Measurements from ENCODE around the gene NUP62CL.
A peak's percentile ranks its signal among the peaks of the same experiment; 100 is the strongest.
"Not testable (repeated sequence)": the region's sequence is repeated elsewhere in the genome, so short reads cannot be mapped to it uniquely, and the experiment has no call there.

NUP62CL gene

GRCh38 chrX:107205770-107206696 lies at the start of gene NUP62CL, which contains the start of gene DNAAF6:
Gene NUP62CL, minus strand, starts transcription at chrX:107206433. Its CDS starts 31,287 bp downstream, at chrX:107175146.
Gene DNAAF6, plus strand, starts transcription at chrX:107206611. Its CDS starts 6,265 bp downstream, at chrX:107212876.
- peak; percentile 47 to 55 (median 54) for DNase-seq (ENCODE audit: low read depth in 2 of 3, low spot score in 1 of 3)

GRCh38 chrX:107228486-107228819 lies 22.2 kb upstream of the NUP62CL start:
- no peak for DNase-seq (ENCODE audit: low read depth in 2 of 3, low spot score in 1 of 3)

GRCh38 chrX:107227780-107228485 lies 21.7 kb upstream of the NUP62CL start:
- no peak for DNase-seq (ENCODE audit: low read depth in 2 of 3, low spot score in 1 of 3)

GRCh38 chrX:107226757-107227156 lies 20.5 kb upstream of the NUP62CL start:
- DNase-seq (ENCODE audit: low read depth in 2 of 3, low spot score in 1 of 3), result no peak

- DNase-seq (ENCODE audit: low read depth in 2 of 3, low spot score in 1 of 3), result no peak
Measured at GRCh38 chrX:107213477-107213876, 7.2 kb upstream of the NUP62CL start.

- no peak for DNase-seq (ENCODE audit: low read depth in 2 of 3, low spot score in 1 of 3)
Measured at GRCh38 chrX:107207943-107208342, 1.7 kb upstream of the NUP62CL start.

GRCh38 chrX:107207089-107207488 lies 856 bp upstream of the NUP62CL start:
- DNase-seq (ENCODE audit: low read depth in 2 of 3, low spot score in 1 of 3), result no peak

- no peak for DNase-seq (ENCODE audit: low read depth in 2 of 3, low spot score in 1 of 3)
Measured at GRCh38 chrX:107206697-107207065, 448 bp upstream of the NUP62CL start.

GRCh38 chrX:107204068-107204605 lies 2.1 kb downstream of the NUP62CL start:
- DNase-seq (ENCODE audit: low read depth in 2 of 3, low spot score in 1 of 3), result no peak

- DNase-seq (ENCODE audit: low read depth in 2 of 3, low spot score in 1 of 3), result no peak
Measured at GRCh38 chrX:107199491-107199890, 6.7 kb downstream of the NUP62CL start.

GRCh38 chrX:107198074-107198473 lies 8.2 kb downstream of the NUP62CL start:
- not testable (repeated sequence) for DNase-seq (ENCODE audit: low read depth in 2 of 3, low spot score in 1 of 3)

GRCh38 chrX:107197319-107197718 lies 8.9 kb downstream of the NUP62CL start:
- DNase-seq (ENCODE audit: low read depth in 2 of 3, low spot score in 1 of 3), result no peak

GRCh38 chrX:107171369-107172102 lies 34.7 kb downstream of the NUP62CL start:
- no peak for DNase-seq (ENCODE audit: low read depth in 2 of 3, low spot score in 1 of 3)

- DNase-seq (ENCODE audit: low read depth in 2 of 3, low spot score in 1 of 3), result no peak
Measured at GRCh38 chrX:107168712-107169111, 37.5 kb downstream of the NUP62CL start.

- no peak for DNase-seq (ENCODE audit: low read depth in 2 of 3, low spot score in 1 of 3)
Measured at GRCh38 chrX:107168257-107168656, 38.0 kb downstream of the NUP62CL start.

- DNase-seq (ENCODE audit: low read depth in 2 of 3, low spot score in 1 of 3), result no peak
Measured at GRCh38 chrX:107167163-107167921, 38.9 kb downstream of the NUP62CL start.

GRCh38 chrX:107157618-107158017 lies 48.6 kb downstream of the NUP62CL start:
- not testable (repeated sequence) for DNase-seq (ENCODE audit: low read depth in 2 of 3, low spot score in 1 of 3)

- DNase-seq (ENCODE audit: low read depth in 2 of 3, low spot score in 1 of 3), result not testable (repeated sequence)
Measured at GRCh38 chrX:107155621-107156430, 50.4 kb downstream of the NUP62CL start.

GRCh38 chrX:107154787-107155620 lies 51.2 kb downstream of the NUP62CL start:
- no peak for DNase-seq (ENCODE audit: low read depth in 2 of 3, low spot score in 1 of 3)

Measured in stimulated activated CD4-positive, alpha-beta T cell treated with anti-CD3 and anti-CD28 coated beads, Interleukin-12 subunit alpha, Interleukin-12 subunit beta, amount 100 ng/mL, for 48 hours (primary cell).